Ishikawa (cell line): ENCODE results near the gene ZNF100.

Source experiments
- EP300 ChIP-seq: IDR thresholded peaks from 2 replicates; pipeline ENCODE4 v1.6.1; 2012; ENCODE audit warnings: borderline replicate concordance
- RAD21 ChIP-seq: IDR thresholded peaks from 2 replicates; pipeline ENCODE4 v1.6.1; 2012; ENCODE audit warnings: low read depth
- TAF1 ChIP-seq: IDR thresholded peaks from 2 replicates; pipeline ENCODE4 v1.6.1; 2012; ENCODE audit warnings: low read depth, mild to moderate bottlenecking
- YY1 ChIP-seq: IDR thresholded peaks from 2 replicates; pipeline ENCODE4 v1.6.1; 2012; ENCODE audit warnings: low read depth
- TF ChIP-seq, protein P1 (sequence below): IDR thresholded peaks from 2 replicates; pipeline ENCODE4 v1.6.1; 2012; ENCODE audit warnings: low read depth, mild to moderate bottlenecking
- TF ChIP-seq, protein P2 (sequence below): IDR thresholded peaks from 2 replicates; pipeline ENCODE4 v1.6.1; 2012

- TF ChIP-seq, protein P1, sequence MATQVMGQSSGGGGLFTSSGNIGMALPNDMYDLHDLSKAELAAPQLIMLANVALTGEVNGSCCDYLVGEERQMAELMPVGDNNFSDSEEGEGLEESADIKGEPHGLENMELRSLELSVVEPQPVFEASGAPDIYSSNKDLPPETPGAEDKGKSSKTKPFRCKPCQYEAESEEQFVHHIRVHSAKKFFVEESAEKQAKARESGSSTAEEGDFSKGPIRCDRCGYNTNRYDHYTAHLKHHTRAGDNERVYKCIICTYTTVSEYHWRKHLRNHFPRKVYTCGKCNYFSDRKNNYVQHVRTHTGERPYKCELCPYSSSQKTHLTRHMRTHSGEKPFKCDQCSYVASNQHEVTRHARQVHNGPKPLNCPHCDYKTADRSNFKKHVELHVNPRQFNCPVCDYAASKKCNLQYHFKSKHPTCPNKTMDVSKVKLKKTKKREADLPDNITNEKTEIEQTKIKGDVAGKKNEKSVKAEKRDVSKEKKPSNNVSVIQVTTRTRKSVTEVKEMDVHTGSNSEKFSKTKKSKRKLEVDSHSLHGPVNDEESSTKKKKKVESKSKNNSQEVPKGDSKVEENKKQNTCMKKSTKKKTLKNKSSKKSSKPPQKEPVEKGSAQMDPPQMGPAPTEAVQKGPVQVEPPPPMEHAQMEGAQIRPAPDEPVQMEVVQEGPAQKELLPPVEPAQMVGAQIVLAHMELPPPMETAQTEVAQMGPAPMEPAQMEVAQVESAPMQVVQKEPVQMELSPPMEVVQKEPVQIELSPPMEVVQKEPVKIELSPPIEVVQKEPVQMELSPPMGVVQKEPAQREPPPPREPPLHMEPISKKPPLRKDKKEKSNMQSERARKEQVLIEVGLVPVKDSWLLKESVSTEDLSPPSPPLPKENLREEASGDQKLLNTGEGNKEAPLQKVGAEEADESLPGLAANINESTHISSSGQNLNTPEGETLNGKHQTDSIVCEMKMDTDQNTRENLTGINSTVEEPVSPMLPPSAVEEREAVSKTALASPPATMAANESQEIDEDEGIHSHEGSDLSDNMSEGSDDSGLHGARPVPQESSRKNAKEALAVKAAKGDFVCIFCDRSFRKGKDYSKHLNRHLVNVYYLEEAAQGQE = no peak
- TF ChIP-seq EP300 (no peak), RAD21 (no peak), YY1 (no peak), TAF1 (no peak)
- TF ChIP-seq, protein P2, sequence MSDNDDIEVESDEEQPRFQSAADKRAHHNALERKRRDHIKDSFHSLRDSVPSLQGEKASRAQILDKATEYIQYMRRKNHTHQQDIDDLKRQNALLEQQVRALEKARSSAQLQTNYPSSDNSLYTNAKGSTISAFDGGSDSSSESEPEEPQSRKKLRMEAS = no peak
These were observed 89.5 kb downstream of the ZNF100 start for GRCh38 chr19:21677696-21678418.
